ENCODE measurements around the gene TMEM52. TPM values are rescaled to one million over a fixed set of nuclear protein-coding genes. Genes with fewer than 3 reads are reported as not detected.

The TMEM52 gene
- total and polyA plus RNA-seq, 2 of the 13 experiments (the other 11 are each of a cell fraction or from before 2014, with no cell fraction given), result 13.2 to 18.7 TPM

DNA sequence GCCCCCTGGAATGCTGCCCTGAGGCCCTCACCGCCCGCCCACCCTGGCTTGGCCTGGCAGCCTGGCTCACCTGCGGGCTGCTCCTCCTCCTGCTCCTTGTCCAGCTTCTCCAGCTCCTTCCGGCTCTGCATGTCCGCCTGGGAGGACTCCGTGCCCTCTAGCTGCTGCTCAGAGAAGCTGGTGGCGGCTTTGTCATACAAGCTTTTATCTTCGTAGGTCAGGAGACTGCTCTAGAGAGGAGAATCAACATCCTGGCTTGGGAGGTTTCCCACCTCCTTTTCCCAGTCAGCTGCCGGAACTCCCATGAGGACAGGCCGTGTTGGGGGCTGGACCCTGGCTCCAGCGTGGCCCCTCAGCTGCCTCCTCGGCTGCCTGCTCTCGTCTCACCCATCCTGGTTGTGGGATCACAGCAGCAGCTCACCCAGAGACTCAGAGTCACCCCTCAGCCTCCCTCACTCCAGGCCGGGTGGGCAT is 36.6 kb upstream of the TMEM52 start (continued):
- TF ChIP-seq ZNF451 (CRISPR knock-in tag; IDR thresholded peaks at IDR 0.05) (no peak), MXD3 (CRISPR knock-in tag; IDR thresholded peaks at IDR 0.05) (no peak), KDM5A (IDR thresholded peaks at IDR 0.05; ENCODE audit: borderline replicate concordance, low read length) (no peak), ZNF446 (CRISPR knock-in tag; IDR thresholded peaks at IDR 0.05) (no peak), FOXO1 (CRISPR knock-in tag; IDR thresholded peaks at IDR 0.05) (peak; percentile 15; the same call in 1 of the 2 replicates), CCAR2 (optimal IDR thresholded peaks at IDR 0.05; ENCODE audit: low read depth, low read length) (no peak), ZBTB42 (CRISPR knock-in tag; IDR thresholded peaks at IDR 0.05) (no peak), GATAD2A (CRISPR knock-in tag; IDR thresholded peaks at IDR 0.05) (no peak), FOXK2 (IDR thresholded peaks at IDR 0.05) (no peak), RARA (CRISPR knock-in tag; IDR thresholded peaks at IDR 0.05) (peak; percentile 57), MEF2D (CRISPR knock-in tag; IDR thresholded peaks at IDR 0.05) (no peak), SPEN (CRISPR knock-in tag; IDR thresholded peaks at IDR 0.05; ENCODE audit: low read depth) (peak; percentile 29; the same call in 1 of the 2 replicates), ZNF468 (CRISPR knock-in tag; IDR thresholded peaks at IDR 0.05) (no peak), STAG1 (CRISPR knock-in tag; IDR thresholded peaks at IDR 0.05) (peak; percentile 12; the same call in 1 of the 2 replicates), ZNF160 (CRISPR knock-in tag; IDR thresholded peaks at IDR 0.05) (0 out of 2 replicates have a peak, but pooled peaks have one; percentile 7), MYC (CRISPR knock-in tag; IDR thresholded peaks at IDR 0.05; ENCODE audit: borderline replicate concordance) (no peak), ZNF724P (CRISPR knock-in tag; IDR thresholded peaks at IDR 0.05; ENCODE audit: borderline replicate concordance) (no peak), ZNF292 (CRISPR knock-in tag; IDR thresholded peaks at IDR 0.05; ENCODE audit: borderline replicate concordance, low read depth) (peak; percentile 29; the same call in 1 of the 2 replicates), TEAD2 (CRISPR knock-in tag; IDR thresholded peaks at IDR 0.05) (no peak), NR0B2 (CRISPR knock-in tag; IDR thresholded peaks at IDR 0.05) (no peak), ARNTL (CRISPR knock-in tag; IDR thresholded peaks at IDR 0.05) (no peak)
- TF ChIP-seq, protein P1, sequence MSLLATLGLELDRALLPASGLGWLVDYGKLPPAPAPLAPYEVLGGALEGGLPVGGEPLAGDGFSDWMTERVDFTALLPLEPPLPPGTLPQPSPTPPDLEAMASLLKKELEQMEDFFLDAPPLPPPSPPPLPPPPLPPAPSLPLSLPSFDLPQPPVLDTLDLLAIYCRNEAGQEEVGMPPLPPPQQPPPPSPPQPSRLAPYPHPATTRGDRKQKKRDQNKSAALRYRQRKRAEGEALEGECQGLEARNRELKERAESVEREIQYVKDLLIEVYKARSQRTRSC (CRISPR knock-in tag; IDR thresholded peaks at IDR 0.05; ENCODE audit: low read depth), result no peak
- TF ChIP-seq, protein P2, sequence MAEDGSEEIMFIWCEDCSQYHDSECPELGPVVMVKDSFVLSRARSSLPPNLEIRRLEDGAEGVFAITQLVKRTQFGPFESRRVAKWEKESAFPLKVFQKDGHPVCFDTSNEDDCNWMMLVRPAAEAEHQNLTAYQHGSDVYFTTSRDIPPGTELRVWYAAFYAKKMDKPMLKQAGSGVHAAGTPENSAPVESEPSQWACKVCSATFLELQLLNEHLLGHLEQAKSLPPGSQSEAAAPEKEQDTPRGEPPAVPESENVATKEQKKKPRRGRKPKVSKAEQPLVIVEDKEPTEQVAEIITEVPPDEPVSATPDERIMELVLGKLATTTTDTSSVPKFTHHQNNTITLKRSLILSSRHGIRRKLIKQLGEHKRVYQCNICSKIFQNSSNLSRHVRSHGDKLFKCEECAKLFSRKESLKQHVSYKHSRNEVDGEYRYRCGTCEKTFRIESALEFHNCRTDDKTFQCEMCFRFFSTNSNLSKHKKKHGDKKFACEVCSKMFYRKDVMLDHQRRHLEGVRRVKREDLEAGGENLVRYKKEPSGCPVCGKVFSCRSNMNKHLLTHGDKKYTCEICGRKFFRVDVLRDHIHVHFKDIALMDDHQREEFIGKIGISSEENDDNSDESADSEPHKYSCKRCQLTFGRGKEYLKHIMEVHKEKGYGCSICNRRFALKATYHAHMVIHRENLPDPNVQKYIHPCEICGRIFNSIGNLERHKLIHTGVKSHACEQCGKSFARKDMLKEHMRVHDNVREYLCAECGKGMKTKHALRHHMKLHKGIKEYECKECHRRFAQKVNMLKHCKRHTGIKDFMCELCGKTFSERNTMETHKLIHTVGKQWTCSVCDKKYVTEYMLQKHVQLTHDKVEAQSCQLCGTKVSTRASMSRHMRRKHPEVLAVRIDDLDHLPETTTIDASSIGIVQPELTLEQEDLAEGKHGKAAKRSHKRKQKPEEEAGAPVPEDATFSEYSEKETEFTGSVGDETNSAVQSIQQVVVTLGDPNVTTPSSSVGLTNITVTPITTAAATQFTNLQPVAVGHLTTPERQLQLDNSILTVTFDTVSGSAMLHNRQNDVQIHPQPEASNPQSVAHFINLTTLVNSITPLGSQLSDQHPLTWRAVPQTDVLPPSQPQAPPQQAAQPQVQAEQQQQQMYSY (CRISPR knock-in tag; IDR thresholded peaks at IDR 0.05), result no peak
